Head of caudate nucleus (tissue), 42 donors: ENCODE measurements around the gene ADAM8.
"Not testable (repeated sequence)": the region's sequence is repeated elsewhere in the genome, so short reads cannot be mapped to it uniquely, and the experiment has no call there.

ENCODE experiments used
- DNase-seq, 42 donors: peaks; one replicate each; pipeline versions ENCODE4 v3.0.0 to v3.0.0-alpha.2; 2020 to 2021; ENCODE audit warnings: mixed read lengths in 7 of 42
- intact Hi-C: fragments of 100-400 bp; cut with DNase I; formaldehyde crosslinking; loops from one replicate; pipeline ENCODE4 v1.15.0; 2022

ADAM8 gene

DNA sequence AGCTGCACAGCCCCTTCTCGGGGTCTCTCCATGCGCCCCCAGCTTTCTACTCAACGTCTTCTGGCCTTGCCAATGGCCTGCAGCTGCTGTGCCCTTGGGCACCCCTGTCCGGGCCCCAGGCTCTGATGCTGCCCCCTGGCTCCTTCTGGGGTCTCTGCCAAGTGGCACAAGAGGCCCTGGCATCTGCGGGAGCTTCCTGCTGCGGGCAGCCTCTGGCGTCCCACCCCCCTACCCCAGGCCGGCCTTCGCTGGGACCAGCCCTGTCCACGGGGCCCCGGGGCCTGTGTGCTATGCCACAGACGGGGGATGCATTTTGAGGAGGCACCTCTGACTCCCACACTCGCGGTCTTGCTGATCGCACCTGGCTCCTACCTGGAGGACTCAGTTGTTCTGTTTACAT lies 36.7 kb downstream of the ADAM8 start:
- intact Hi-C loops = no loop called here
- DNase-seq = no peak

- intact Hi-C loops = no loop called here
Measured at GRCh38 chr10:133238466-133238804, 38.2 kb downstream of the ADAM8 start.

DNA sequence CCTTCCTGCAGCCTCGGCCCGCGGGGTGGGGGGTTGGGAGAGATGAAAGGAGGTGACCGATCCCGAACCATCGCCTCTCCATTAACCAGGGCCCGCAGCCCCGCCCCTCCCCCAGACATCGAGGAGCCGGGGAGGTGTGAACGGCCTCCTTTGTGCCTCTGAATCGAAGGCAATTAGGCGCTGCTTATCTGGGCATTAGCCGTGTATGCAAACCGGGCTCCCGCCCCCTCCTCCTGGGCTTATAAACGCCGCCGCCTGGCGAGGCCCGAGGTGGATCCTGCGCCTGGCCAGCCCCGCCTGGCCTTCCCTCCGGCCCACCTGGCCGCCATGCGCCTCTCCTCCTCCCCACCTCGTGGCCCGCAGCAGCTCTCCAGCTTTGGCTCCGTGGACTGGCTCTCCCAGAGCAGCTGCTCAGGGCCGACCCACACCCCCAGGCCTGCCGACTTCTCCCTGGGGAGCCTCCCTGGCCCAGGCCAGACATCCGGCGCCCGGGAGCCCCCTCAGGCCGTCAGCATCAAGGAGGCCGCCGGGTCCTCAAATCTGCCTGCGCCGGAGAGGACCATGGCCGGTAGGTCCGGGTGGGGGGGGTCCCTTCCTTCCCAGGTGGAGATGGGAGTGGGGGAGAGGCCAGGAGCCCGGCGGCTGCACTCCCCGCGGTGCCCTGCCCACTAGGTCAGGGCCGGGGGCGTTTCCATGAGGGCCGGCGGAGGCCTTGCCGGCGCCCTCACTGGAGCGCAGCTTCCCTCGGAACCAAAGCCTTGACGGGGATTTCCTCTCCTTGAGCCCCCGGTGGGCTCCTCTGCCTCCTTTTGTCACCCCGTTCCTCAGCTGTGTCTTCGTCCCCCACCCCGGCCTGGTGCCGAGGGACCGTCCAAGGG lies 38.8 kb downstream of the ADAM8 start, which contains the start of gene VENTX:
TSS of gene VENTX (plus strand) at position 268 of the 878 bp plus-strand sequence. CDS start at position 328, 60 bp downstream.
- intact Hi-C loops = no loop called here
- DNase-seq = no peak

More at GRCh38 chr10:133238466-133238804, 38.2 kb downstream of the ADAM8 start:
- no peak for DNase-seq

- intact Hi-C loops = no loop called here
Measured at GRCh38 chr10:133237241-133237587, 39.5 kb downstream of the ADAM8 start.

DNA sequence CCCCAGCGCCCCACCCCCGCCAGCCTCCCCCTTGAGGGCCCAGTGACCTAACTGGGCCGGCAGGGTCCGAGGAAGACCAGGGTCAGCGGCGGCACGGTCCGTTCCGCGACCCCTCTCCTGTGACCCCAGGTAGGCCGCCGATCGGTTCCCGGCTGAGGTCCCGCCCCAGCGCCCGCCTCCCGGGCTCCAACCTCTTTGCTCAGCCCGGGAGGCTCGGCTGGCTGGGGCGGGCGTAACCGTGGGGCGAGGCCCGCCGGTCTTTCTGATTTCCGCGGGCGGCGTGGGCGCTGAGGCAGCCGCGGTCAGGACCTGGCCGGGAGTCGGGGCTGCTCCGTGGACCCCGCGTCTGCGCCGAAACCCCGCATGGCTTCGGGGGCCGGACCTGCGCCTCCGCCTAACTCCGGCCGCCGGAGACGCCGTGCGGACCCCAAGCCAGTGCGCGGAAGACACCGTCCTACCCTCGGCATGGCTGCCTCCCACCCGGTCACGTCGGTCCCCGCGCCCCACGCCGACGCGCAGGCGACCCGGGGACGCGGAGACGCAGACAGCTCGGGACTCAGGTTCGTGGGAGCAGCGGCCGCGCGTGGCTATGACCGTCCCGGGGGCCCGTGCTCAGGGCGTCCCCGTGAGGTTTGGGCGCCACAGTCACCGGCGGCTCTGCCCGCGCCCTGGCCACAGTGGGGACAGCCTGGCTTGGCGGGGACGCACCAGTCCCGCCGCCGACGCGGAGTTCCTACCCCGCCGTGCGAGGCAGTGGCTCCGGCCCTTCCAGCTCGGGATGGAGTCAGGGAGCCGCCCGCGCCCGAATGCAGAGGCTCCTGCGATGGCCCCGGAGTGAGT lies 40.0 kb downstream of the ADAM8 start:
- intact Hi-C loops = no loop called here
- no peak for DNase-seq

More at GRCh38 chr10:133237241-133237587, 39.5 kb downstream of the ADAM8 start:
- no peak for DNase-seq

DNA sequence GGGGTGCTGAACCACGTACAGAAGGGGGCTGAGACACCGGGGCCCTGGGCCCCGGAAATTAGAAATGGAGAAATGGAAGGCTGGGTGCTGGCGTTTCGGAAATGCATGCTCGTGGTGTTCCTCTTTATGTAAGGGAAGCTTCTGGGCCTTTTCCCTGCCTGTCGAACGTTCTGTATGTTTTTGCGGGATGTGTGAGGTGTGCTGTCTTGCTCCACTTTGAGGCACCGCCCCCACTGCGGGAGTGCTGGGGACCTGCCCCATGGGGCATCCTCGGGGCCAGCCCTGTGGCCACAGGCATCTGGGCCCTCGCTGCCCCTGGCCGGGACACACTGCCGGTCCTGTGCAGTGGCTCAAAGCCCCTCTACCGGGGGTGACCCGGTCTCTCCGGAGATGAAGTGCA lies 40.7 kb downstream of the ADAM8 start:
- no peak for DNase-seq

DNA sequence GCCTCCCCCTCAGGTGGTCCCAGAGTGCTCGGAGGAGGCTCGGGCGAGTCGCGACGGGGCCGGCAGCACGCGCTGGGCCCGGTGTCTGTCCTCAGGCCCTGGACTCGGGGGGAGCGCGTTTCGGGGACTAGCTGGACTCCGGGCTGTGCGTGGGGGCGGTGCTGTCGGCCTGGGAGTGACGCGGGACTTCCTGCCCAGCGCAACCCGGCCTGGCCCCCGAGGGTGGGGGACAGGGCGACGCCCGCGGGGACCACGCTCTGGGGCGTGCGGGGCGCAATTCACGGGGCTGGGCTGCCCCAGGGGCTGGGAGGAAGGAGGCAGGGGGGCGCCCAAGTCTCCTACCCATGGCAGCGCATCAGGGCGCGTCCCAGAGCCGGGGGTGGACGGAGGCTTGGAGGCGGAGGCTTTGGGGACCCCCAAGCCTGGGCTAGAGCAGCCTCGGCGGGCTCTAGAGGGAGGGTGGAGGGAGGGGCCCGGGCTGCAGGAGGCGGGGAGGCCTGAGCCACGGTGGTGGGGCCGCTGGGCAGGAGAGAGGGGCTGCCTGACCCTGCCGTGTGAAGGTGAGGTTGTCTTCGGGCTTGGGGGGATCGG lies 41.3 kb downstream of the ADAM8 start:
- intact Hi-C loops = no loop called here
- peak in 1 of 42 donors; percentile 48 for DNase-seq

More for the DNA sequence above, 40.7 kb downstream of the ADAM8 start:
- intact Hi-C loops = no loop called here

DNA sequence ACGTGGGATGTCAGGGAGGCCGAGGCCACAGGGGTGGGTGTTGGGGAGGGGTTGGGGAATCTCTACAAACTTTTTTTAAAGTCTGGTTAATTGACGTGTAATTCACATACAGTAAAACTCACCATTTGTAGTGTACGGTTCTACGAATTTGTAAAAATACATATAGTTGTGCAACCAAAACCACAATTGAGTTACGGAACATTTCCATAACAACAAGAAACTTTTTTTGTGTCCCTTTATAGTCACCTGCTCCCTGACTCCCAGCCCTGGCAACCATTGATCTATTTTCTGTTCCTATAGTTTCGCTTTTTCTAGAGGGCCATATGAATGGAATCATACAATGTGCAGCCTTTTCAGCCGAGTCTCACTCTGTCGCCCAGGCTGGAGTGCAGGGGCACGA lies 41.9 kb downstream of the ADAM8 start:
- intact Hi-C loops, DNase-seq: not testable (repeated sequence)

DNA sequence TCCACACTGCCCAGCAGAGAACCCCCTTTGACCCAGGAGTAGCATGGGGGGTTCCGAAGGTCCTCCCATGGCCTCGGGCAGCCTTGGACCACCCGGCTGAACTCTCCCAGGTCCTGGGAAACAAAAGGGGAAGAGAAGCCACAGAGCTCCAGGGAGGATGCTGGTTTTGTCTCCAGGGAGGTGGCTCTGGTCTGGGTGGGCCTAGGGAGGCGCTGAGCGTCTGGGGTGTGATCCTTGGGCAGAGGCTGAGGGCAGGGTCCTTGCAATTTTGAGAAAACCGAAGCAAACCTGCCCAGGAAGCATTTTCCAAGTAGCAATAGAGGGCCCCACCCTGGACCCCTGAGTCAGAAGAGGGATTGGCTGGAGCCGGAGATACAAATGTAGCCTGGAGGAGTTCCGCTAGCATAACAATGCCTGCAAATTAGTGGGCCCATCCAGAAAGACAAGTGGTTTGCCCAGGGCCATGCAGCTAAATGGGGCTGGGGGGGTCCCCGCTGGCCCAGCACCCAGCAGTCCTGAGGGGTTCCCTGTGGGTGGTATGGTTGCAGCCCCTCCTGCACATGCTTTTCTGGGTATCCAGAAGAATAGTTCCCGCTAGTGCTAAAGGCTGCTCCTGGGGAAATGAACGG lies 44.6 kb downstream of the ADAM8 start:
- no peak for DNase-seq
- intact Hi-C loops = no loop called here

DNA sequence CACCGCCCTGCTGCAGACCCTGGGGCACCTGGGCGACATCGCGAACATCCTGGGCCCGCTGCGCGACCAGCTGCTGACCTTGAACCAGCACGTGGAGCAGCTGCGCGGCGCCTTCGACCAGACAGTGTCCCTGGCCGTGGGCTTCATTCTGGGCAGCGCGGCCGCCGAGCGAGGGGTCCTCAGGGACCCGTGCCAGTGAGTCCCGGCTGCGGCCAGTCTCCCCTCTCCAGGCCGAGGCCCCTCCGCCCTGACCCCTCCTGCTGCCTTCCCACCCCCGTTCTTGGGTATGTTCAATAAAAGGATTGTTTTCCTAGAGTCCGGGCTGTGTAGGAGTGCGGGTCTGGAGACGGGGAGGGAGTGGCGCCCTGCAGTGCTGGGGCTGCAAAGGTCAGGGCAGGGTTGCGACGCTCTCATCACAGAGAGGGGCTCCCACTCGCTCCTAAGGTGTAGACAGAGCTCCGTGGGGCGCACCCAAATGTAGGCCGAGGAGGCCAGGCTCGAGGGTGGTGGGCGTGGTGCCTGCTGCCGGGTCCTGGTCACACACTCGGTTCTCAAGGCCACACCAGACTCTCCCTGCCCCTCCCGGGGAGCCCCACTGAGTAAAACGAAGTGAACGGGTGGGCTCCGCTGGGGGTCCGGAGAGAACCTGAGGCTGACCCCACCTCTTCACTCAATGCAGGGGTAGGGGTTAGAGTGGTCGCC lies 45.3 kb downstream of the ADAM8 start:
- DNase-seq = no peak
- intact Hi-C loops = no loop called here

GRCh38 chr10:133230387-133231195 lies 46.1 kb downstream of the ADAM8 start:
- peak in 4 of 42 donors; percentile 21 to 53 (median 29) for DNase-seq
- intact Hi-C loops = no loop called here

DNA sequence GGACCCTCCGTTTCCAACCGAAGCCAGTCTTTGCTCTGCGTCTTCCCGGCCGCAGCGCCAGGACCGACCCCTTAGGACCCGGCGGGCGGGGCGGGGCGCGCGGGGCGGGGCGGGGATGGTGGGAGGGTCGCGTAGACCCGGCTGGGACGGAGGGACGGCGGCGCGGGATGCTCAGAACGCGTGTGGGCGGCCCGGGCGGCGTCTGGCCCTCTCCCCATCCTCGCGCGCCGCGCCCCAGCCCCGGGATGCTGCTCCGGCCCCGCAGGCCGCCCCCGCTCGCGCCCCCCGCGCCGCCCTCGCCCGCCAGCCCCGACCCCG lies 46.7 kb downstream of the ADAM8 start, which contains the start of gene UTF1:
TSS of gene UTF1 (plus strand) at position 174 of the 318 bp plus-strand sequence. CDS start at position 246, 72 bp downstream.
- DNase-seq = no peak
- intact Hi-C loops = no loop called here

DNA sequence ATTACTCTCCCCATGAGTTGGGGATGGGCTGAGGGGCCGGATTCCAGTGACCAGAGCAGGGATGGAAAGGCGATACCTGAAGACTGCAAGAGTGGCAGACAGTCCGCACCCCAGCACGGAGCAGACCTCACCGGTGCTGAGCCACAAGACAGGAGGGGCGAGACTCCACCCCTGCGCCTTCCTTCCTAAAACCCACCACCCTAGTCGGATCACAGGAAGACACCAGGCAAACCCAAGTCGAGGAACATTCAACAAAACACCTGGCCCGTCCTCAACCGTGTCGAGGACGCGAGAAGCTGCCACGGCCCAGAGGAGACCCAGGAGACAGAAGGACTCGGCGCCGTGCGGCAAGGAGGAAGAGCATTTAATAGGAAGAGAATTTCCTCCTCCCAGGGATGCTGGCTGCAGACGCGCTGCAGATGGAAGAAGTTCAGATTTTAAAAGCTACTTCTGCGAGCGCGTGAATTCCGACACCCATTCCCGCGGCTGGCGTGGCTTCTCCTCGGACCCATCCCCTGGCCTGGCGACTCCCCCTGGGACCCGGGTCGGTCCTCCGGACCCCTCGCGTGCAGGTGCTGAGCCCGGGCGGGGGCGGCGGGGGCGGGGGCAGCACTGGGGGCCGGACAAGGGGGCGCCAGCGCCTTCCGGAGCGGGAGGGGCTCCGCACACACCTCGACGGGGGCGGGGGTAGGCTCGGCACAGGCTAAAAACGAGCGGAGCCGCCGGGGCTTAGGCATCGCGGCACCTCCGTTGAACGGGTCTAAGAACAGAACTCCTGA lies 47.2 kb downstream of the ADAM8 start:
- DNase-seq = no peak
- intact Hi-C loops = no loop called here

GRCh38 chr10:133227256-133227655 lies 49.4 kb downstream of the ADAM8 start:
- intact Hi-C loops = no loop called here
- no peak for DNase-seq

DNA sequence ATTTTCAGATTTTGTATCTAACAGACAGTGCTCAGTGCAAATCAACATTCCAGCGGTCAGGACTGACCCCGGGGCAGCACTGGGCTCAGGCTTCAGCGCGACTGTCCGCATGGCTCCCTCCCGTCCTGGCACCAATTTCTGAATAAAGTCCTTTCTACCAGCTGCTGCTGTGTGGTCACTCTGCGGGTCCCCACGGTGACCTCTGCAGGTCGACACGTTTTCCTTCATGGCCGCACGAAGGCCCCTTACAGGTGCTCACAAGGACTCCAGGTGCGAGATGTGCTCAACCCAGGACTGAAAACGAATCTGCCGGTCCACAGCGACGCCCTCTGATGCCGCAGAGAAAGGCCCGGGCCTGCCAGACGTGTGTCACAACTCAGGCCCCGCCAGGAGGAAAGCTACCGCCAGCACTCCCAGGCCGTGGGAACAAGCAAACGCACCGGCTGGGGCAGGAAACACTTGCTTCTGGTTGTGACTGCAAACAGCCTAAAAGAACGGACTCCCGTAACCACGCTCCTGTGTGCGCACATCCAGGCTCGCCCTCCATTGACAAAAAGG lies 50.3 kb downstream of the ADAM8 start:
- intact Hi-C loops = no loop called here

DNA sequence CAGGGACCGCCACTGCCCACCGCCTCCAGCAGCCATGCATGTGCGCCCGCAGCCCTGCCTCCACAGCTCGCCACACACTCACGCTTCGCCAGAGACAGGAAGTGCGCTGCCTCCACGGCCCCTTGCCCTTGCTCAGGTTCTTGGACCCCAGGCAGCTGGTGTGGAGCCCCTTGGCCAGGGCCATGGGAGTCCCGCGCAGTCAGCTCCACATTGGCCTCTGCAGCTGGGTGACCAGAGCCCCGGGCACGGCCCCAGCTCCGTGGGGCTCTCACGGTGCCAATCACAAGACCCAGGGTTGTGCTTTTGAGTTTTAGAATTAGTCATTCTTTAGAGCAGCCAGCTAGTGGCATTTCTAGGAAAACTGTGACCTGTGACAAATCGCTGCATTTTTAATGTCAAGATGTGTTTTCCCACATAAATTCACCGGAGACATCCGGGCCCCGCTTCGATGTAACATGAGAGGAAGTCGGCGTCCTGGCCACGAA lies 50.9 kb downstream of the ADAM8 start:
- intact Hi-C loops = no loop called here
- peak in 9 of 42 donors; percentile 25 to 60 (median 26) for DNase-seq

More for the DNA sequence above, 50.3 kb downstream of the ADAM8 start:
- DNase-seq = peak in 10 of 42 donors; percentile 8 to 44 (median 32)
